K562 (cell line): ENCODE data around the gene RTCB. TPM values are rescaled to one million over a fixed set of nuclear protein-coding genes. Genes with fewer than 3 reads are reported as not detected.

ENCODE experiments used
- ATAC-seq: fragments of 200-7000 bp; cut with Tn5 transposase; 3 replicates; pipeline ENCODE4 v1.9.1; 2020; ENCODE audit warnings: moderate library complexity
- BruUV-seq: library from RNA; stranded (reverse); fragments of 400-500 nt; replicated peaks from 2 replicates; lab custom pipeline; 2021; lab: Mats Ljungman, UMichigan
- CTCF ChIA-PET: fragments of 300-600 bp; formaldehyde crosslinking; extraction: SDS; loops from one replicate; lab custom pipeline; 2021; ENCODE audit warnings: low intra/inter-chr PET ratio; lab: Yijun Ruan, JAX
- POLR2A ChIA-PET: fragments of 300-600, 350-650 bp; sonication (Branson Sonifier 250); formaldehyde crosslinking; extraction: SDS; loops from one replicate; lab custom pipeline; 2021; ENCODE audit warnings: antibody characterized with exemption, inconsistent platforms; lab: Yijun Ruan, JAX
- DNase-seq, 4 experiments: peaks; one replicate each; pipeline versions ENCODE4 v3.0.0 to v3.0.0-alpha.2; 2011 to 2018; ENCODE audit warnings: low spot score in 3 of 4, mixed read lengths in 3 of 4; ENCODE audit errors: extremely low read depth in 1 of 4
- FAIRE-seq: peaks from 2 replicates; lab custom pipeline; 2011; peaks lifted over from hg19 to GRCh38; lab: Jason Lieb, UNC
- H2AFZ ChIP-seq: 2 replicates; pipeline ENCODE4 v1.6.0; 2011; ENCODE audit warnings: low read depth, low read length, control low read depth, inconsistent platforms
- H3K27ac ChIP-seq: fragments of 200-600 bp; 3 replicates; pipeline ENCODE4 v1.8.0; 2011; ENCODE audit warnings: low read depth, mild to moderate bottlenecking, control low read depth, inconsistent platforms, low read length, moderate library complexity, mixed read lengths; ENCODE audit errors: extremely low read depth
- H3K27me3 ChIP-seq, 2 experiments: fragments of 300-600 bp in 1 of 2; 2 replicates in 1 of 2; 3 replicates in 1 of 2; pipeline versions ENCODE4 v1.6.0 to v1.8.0; 2011; ENCODE audit warnings: inconsistent platforms in 2 of 2, low read length in 2 of 2, mild to moderate bottlenecking in 1 of 2, mixed read lengths in 1 of 2, moderate library complexity in 1 of 2; ENCODE audit not compliant: control insufficient read depth in 2 of 2, insufficient read depth in 2 of 2
- H3K36me3 ChIP-seq: fragments of 300-600 bp; 3 replicates; pipeline ENCODE4 v1.8.0; 2011; ENCODE audit warnings: mild to moderate bottlenecking, low read length, inconsistent platforms; ENCODE audit not compliant: control insufficient read depth, insufficient read depth
- H3K4me1 ChIP-seq, 2 experiments: fragments of 200-600 bp in 1 of 2; replicated peaks in 1 of 2; 2 replicates in 1 of 2; 3 replicates in 1 of 2; pipeline versions ENCODE4 v1.5.1 to v1.8.0; 2011; ENCODE audit warnings: inconsistent platforms in 2 of 2, low read length in 2 of 2, mild to moderate bottlenecking in 1 of 2, mixed read lengths in 1 of 2, moderate library complexity in 1 of 2; ENCODE audit not compliant: control insufficient read depth in 2 of 2, insufficient read depth in 2 of 2
- H3K4me2 ChIP-seq: 2 replicates; pipeline ENCODE4 v1.6.1; 2011; ENCODE audit warnings: low read length, control low read depth, inconsistent platforms, mixed read lengths; ENCODE audit not compliant: insufficient read depth
- H3K4me3 ChIP-seq: fragments of 200-600 bp; sonication (generic), shearing (Covaris generic); 2 replicates; pipeline ENCODE4 v1.5.1; 2016; ENCODE audit warnings: control low read depth, inconsistent platforms
- H3K79me2 ChIP-seq: fragments of 200-600 bp; 3 replicates; pipeline ENCODE4 v1.8.0; 2011; ENCODE audit warnings: low read length, inconsistent platforms; ENCODE audit not compliant: control insufficient read depth, insufficient read depth
- H3K9ac ChIP-seq, 2 experiments: 2 replicates each; pipeline versions ENCODE4 v1.6.0 to v1.6.1; 2011; ENCODE audit warnings: low read depth in 2 of 2, low read length in 2 of 2, control low read depth in 1 of 2, inconsistent platforms in 1 of 2, mild to moderate bottlenecking in 1 of 2, mixed read lengths in 1 of 2; ENCODE audit not compliant: insufficient read depth in 1 of 2
- H3K9me1 ChIP-seq: one replicate; pipeline ENCODE4 v1.6.0; 2011; ENCODE audit warnings: inconsistent platforms, mild to moderate bottlenecking, low read length, moderate library complexity; ENCODE audit not compliant: control insufficient read depth, insufficient read depth
- H3K9me3 ChIP-seq: replicated peaks from 2 replicates; pipeline ENCODE4 v1.5.1; 2011; ENCODE audit warnings: low read depth, low read length, inconsistent platforms; ENCODE audit not compliant: control insufficient read depth, insufficient read depth
- H4K20me1 ChIP-seq: replicated peaks from 2 replicates; pipeline ENCODE4 v1.6.1; 2011; ENCODE audit warnings: low read length, inconsistent platforms, mixed read lengths; ENCODE audit not compliant: control insufficient read depth, insufficient read depth
- DACH1 ChIP-seq: fragments of 450-650 bp; IDR thresholded peaks from 2 replicates; pipeline ENCODE4 v1.6.1; 2018; ENCODE audit not compliant: partially characterized antibody
- HINFP ChIP-seq: fragments of 450-650 bp; conservative IDR thresholded peaks from 2 replicates; pipeline ENCODE4 v1.6.1; 2016; ENCODE audit warnings: missing genetic modification characterization, low read depth, mild to moderate bottlenecking, control low read depth, missing compliant biosample characterization
- JUN ChIP-seq, 2 experiments: sonication (generic) in 1 of 2; formaldehyde crosslinking in 1 of 2; IDR thresholded peaks; 2 replicates each; pipeline versions ENCODE4 v1.6.1 to v1.8.0; 2012 to 2022; ENCODE audit warnings: borderline replicate concordance in 2 of 2, mild to moderate bottlenecking in 2 of 2, improper control_type of control experiment in 1 of 2, low read depth in 1 of 2, low read length in 1 of 2, missing genetic modification reagents in 1 of 2
- KAT7 ChIP-seq: sonication (generic); formaldehyde crosslinking; IDR thresholded peaks from 2 replicates; pipeline ENCODE4 v1.8.0; 2022; ENCODE audit warnings: missing genetic modification reagents, mild to moderate bottlenecking, borderline replicate concordance
- MAFF ChIP-seq: IDR thresholded peaks from 2 replicates; pipeline ENCODE4 v1.6.1; 2012; ENCODE audit warnings: low read length, improper control_type of control experiment
- REST ChIP-seq, 2 experiments: fragments of 450-650 bp; formaldehyde crosslinking in 1 of 2; IDR thresholded peaks; 2 replicates each; pipeline versions ENCODE4 v1.4.0 to v1.6.1; 2014 to 2020; ENCODE audit warnings: mild to moderate bottlenecking in 2 of 2, borderline replicate concordance in 1 of 2, low read depth in 1 of 2
- SRF ChIP-seq, 2 experiments: fragments of 250-450, 450-650 bp in 1 of 2; sonication (Bioruptor Pico) in 1 of 2; sonication (generic) in 1 of 2; formaldehyde crosslinking; IDR thresholded peaks; 2 replicates each; pipeline versions ENCODE4 v1.5.0 to v1.5.1; 2020 to 2022; ENCODE audit warnings: mild to moderate bottlenecking in 1 of 2, missing genetic modification reagents in 1 of 2
- TARDBP ChIP-seq: fragments of 450-650 bp; IDR thresholded peaks from 2 replicates; pipeline ENCODE4 v1.6.1; 2016
- ZNF3 ChIP-seq: fragments of 250-450 bp; sonication (Bioruptor Pico); IDR thresholded peaks from 2 replicates; pipeline ENCODE4 v1.5.0; 2021; ENCODE audit warnings: mild to moderate bottlenecking, moderate library complexity
- ZNF436 ChIP-seq: fragments of 250-450, 450-650 bp; sonication (Bioruptor Pico); formaldehyde crosslinking; IDR thresholded peaks from 2 replicates; pipeline ENCODE4 v1.7.0; 2020; ENCODE audit warnings: mild to moderate bottlenecking
- ZNF778 ChIP-seq: fragments of 450-650 bp; formaldehyde crosslinking; IDR thresholded peaks from 2 replicates; pipeline ENCODE4 v1.4.0; 2020; ENCODE audit warnings: mild to moderate bottlenecking, moderate library complexity
- ZSCAN32 ChIP-seq: fragments of 450-650 bp; formaldehyde crosslinking; IDR thresholded peaks from 2 replicates; pipeline ENCODE4 v1.4.0; 2020; ENCODE audit warnings: mild to moderate bottlenecking, moderate library complexity
- WGBS: fragments of 100-300 bp; shearing (Covaris generic); methylation state at CpG from one replicate; pipeline ENCODE4 v1.1.6; 2016; ENCODE audit warnings: low coverage, mixed read lengths; ENCODE audit not compliant: insufficient coverage; ENCODE audit errors: missing lambda C conversion rate; 5-methylcytosine and 5-hydroxymethylcytosine counted together
- in situ Hi-C: fragments of 300-500 bp; cut with MboI; formaldehyde crosslinking; loops from 4 replicates; pipeline ENCODE4 v1.15.0; 2018; ENCODE audit warnings: inconsistent platforms, mixed read lengths
- intact Hi-C: fragments of 100-400 bp; cut with micrococcal nuclease; formaldehyde crosslinking; loops from 2 replicates; pipeline ENCODE4 v1.14.2; 2022
- polyA plus RNA-seq, 8 experiments: library from polyadenylated mRNA; depleted of rRNA in 4 of 8; stranded (reverse) in 5 of 8; unstranded in 3 of 8; fragments of >200 nt; fragmentation: Nextera tagmentation in 2 of 8; fragmentation: Illumina TruSeq in 1 of 8; extraction: Ambion mirVana in 2 of 8; extraction: Trizol in 1 of 8; gene quantifications; 2 replicates each; pipeline versions ENCODE4 v1.2.1 to v1.2.3, GENCODE V29; 2011 to 2014; ENCODE audit warnings: inconsistent platforms in 1 of 8, missing spikeins in 1 of 8
- total RNA-seq, 7 experiments: library from RNA; depleted of rRNA in 6 of 7; stranded (reverse); fragments of >200 nt in 6 of 7; fragmentation: Illumina TruSeq in 2 of 7; extraction: Trizol in 2 of 7; gene quantifications; 2 replicates each; pipeline versions ENCODE4 v1.2.1 to v1.2.3, GENCODE V29; 2011 to 2021; ENCODE audit warnings: low replicate concordance in 1 of 7

The RTCB gene
- total and polyA plus RNA-seq, 9 of the 15 experiments (the other 6 are each of a cell fraction or from before 2014, with no cell fraction given) = 80.3 to 269 (median 92.3) TPM

- Histone ChIP-seq H3K4me1 (no peaks in the 10 kb centered on the region), H3K9ac (no peak overlapping the region), H3K4me2 (no peak overlapping the region), H3K9me1 (no peaks in the 10 kb centered on the region), H3K27ac (no peak overlapping the region), H3K79me2 (no peaks in the 10 kb centered on the region), H3K27me3 (no peaks in the 10 kb centered on the region), H4K20me1 (no peaks in the 10 kb centered on the region), H2AFZ (no peak overlapping the region), H3K4me3 (no peak overlapping the region), H3K36me3 (peaks cover 38% of the 10 kb centered on the region; the same call in 1 of the 3 replicates), H3K9me3 (no peaks in the 10 kb centered on the region)
- DNase-seq (no peak), FAIRE-seq (no peak), ATAC-seq (no peak)
- ChIA-PET CTCF (interaction anchor here (0.6 kb wide), 1 partner anchor 9 kb away, joined by 3 read pairs; no protein-coding TSS in a partner anchor), POLR2A (no interaction called here)
- intact Hi-C loops = no loop called here
- BruUV-seq = no TSS peak
- WGBS = 82% methylated on average over 1 of the region's 1 CpG
- in situ Hi-C loops = no loop called here
- no peak for TF ChIP-seq ZNF778
- TF ChIP-seq REST (IDR thresholded peaks at IDR 0.05; ENCODE audit: borderline replicate concordance) = no peak
- no peak for TF ChIP-seq REST (CRISPR knock-in tag; IDR thresholded peaks at IDR 0.05; ENCODE audit: low read depth)
- no peak for TF ChIP-seq ZNF436 (CRISPR knock-in tag)
- no peak for TF ChIP-seq ZSCAN32 (CRISPR knock-in tag)
- TF ChIP-seq HINFP (tag) = no peak
- no peak for TF ChIP-seq DACH1
- TF ChIP-seq SRF (CRISPR knock-in tag; IDR thresholded peaks at IDR 0.05) = no peak
- TF ChIP-seq MAFF = no peak
- no peak for TF ChIP-seq KAT7 (CRISPR knock-in tag)
- TF ChIP-seq TARDBP = no peak
- TF ChIP-seq ZNF3 (CRISPR knock-in tag) = no peak
- no peak for TF ChIP-seq JUN (IDR thresholded peaks at IDR 0.05; ENCODE audit: borderline replicate concordance, low read depth, low read length)
- TF ChIP-seq JUN (CRISPR knock-in tag; IDR thresholded peaks at IDR 0.05; ENCODE audit: borderline replicate concordance) = no peak
These were observed 26.4 kb downstream of the RTCB start for GRCh38 chr22:32385681-32386080.
